Gastroesophageal sphincter (tissue), 3 donors: ENCODE measurements around the gene PRDM16.

Source experiments
- CTCF ChIP-seq, 4 experiments: fragments of 200-600 bp in 2 of 4; fragments of 450-650 bp in 2 of 4; sonication (generic) in 1 of 4; IDR thresholded peaks; one replicate each; pipeline ENCODE4 v1.5.1; 2017 to 2019; ENCODE audit warnings: antibody characterized with exemption in 4 of 4, mild to moderate bottlenecking in 2 of 4, moderate library complexity in 2 of 4
- POLR2A ChIP-seq, 2 donors: fragments of 450-650 bp; IDR thresholded peaks; one replicate each; pipeline ENCODE4 v1.6.1; 2017; ENCODE audit warnings: antibody characterized with exemption in 2 of 2, mild to moderate bottlenecking in 2 of 2, moderate library complexity in 1 of 2
- POLR2AphosphoS5 ChIP-seq: sonication (generic); formaldehyde crosslinking; IDR thresholded peaks from one replicate; pipeline ENCODE4 v1.6.1; 2017; ENCODE audit warnings: antibody characterized with exemption

GRCh38 chr1:3192825-3193224 lies 123.8 kb downstream of the PRDM16 start:
- TF ChIP-seq POLR2A (IDR thresholded peaks at IDR 0.05) (no peak), CTCF (IDR thresholded peaks at IDR 0.05) (no peak), POLR2AphosphoS5 (no peak)
